Liver (tissue), 9 donors: ENCODE data around the gene SMIM36. TPM values are rescaled to one million over a fixed set of nuclear protein-coding genes. Genes with fewer than 3 reads are reported as not detected.

Source experiments
- DNase-seq: peaks from one replicate; pipeline ENCODE4 v3.0.0-alpha.2; 2017; ENCODE audit warnings: low spot score
- H3K27ac ChIP-seq, 2 donors: one replicate each; pipeline ENCODE4 v1.7.0; 2013; ENCODE audit warnings: inconsistent platforms in 2 of 2, low read length in 2 of 2, control low read depth in 1 of 2, low read depth in 1 of 2, mild to moderate bottlenecking in 1 of 2
- H3K27me3 ChIP-seq, 4 donors: one replicate each; pipeline versions ENCODE4 v1.6.1 to v1.7.0; 2013; ENCODE audit warnings: low read length in 3 of 4, inconsistent platforms in 1 of 4, mild to moderate bottlenecking in 1 of 4, moderate library complexity in 1 of 4; ENCODE audit not compliant: control insufficient read depth in 4 of 4, insufficient read depth in 4 of 4
- H3K36me3 ChIP-seq, 4 donors: one replicate each; pipeline versions ENCODE4 v1.6.1 to v1.7.0; 2013; ENCODE audit warnings: low read length in 3 of 4, mild to moderate bottlenecking in 3 of 4, low read depth in 1 of 4, moderate library complexity in 1 of 4; ENCODE audit not compliant: control insufficient read depth in 4 of 4, insufficient read depth in 3 of 4
- H3K4me1 ChIP-seq, 4 donors: one replicate each; pipeline versions ENCODE4 v1.6.1 to v1.7.0; 2013; ENCODE audit warnings: low read length in 3 of 4, mild to moderate bottlenecking in 3 of 4, moderate library complexity in 1 of 4; ENCODE audit not compliant: control insufficient read depth in 4 of 4, insufficient read depth in 4 of 4
- H3K4me3 ChIP-seq, 3 donors: one replicate each; pipeline versions ENCODE4 v1.6.1 to v1.7.0; 2013; ENCODE audit warnings: low read length in 3 of 3, control low read depth in 1 of 3, low read depth in 1 of 3, mild to moderate bottlenecking in 1 of 3
- H3K9ac ChIP-seq, 2 donors: one replicate each; pipeline ENCODE4 v1.7.0; 2013; ENCODE audit warnings: low read length in 2 of 2, mild to moderate bottlenecking in 2 of 2, moderate library complexity in 2 of 2, control low read depth in 1 of 2, low read depth in 1 of 2
- H3K9me3 ChIP-seq, 4 donors: one replicate each; pipeline versions ENCODE4 v1.6.1 to v1.7.0; 2013; ENCODE audit warnings: low read length in 3 of 4; ENCODE audit not compliant: control insufficient read depth in 4 of 4
- EGR1 ChIP-seq, 2 donors: IDR thresholded peaks; 2 replicates each; pipeline ENCODE4 v1.6.1; 2016 to 2018; ENCODE audit warnings: antibody characterized with exemption in 2 of 2, low read depth in 2 of 2
- FOXA1 ChIP-seq: IDR thresholded peaks from 2 replicates; pipeline ENCODE4 v1.6.1; 2016; ENCODE audit warnings: antibody characterized with exemption
- FOXA2 ChIP-seq: IDR thresholded peaks from 2 replicates; pipeline ENCODE4 v1.6.1; 2016; ENCODE audit warnings: antibody characterized with exemption
- GABPA ChIP-seq, 2 donors: IDR thresholded peaks in 1 of 2; conservative IDR thresholded peaks in 1 of 2; 2 replicates each; pipeline ENCODE4 v1.6.1; 2016; ENCODE audit warnings: antibody characterized with exemption in 2 of 2, mild to moderate bottlenecking in 1 of 2, moderate library complexity in 1 of 2
- HNF4A ChIP-seq, 2 donors: conservative IDR thresholded peaks; 2 replicates each; pipeline ENCODE4 v1.6.1; 2016; ENCODE audit warnings: antibody characterized with exemption in 2 of 2, mild to moderate bottlenecking in 2 of 2
- HNF4G ChIP-seq: IDR thresholded peaks from 2 replicates; pipeline ENCODE4 v1.6.1; 2016; ENCODE audit warnings: antibody characterized with exemption
- JUND ChIP-seq, 2 donors: IDR thresholded peaks; 2 replicates each; pipeline ENCODE4 v1.6.1; 2016; ENCODE audit warnings: antibody characterized with exemption in 2 of 2
- NR2F2 ChIP-seq: IDR thresholded peaks from 2 replicates; pipeline ENCODE4 v1.6.1; 2016; ENCODE audit warnings: antibody characterized with exemption
- RAD21 ChIP-seq, 2 donors: IDR thresholded peaks; 2 replicates each; pipeline ENCODE4 v1.6.1; 2016; ENCODE audit warnings: antibody characterized with exemption in 2 of 2, mild to moderate bottlenecking in 2 of 2
- RXRA ChIP-seq, 2 donors: IDR thresholded peaks; 2 replicates each; pipeline ENCODE4 v1.6.1; 2017 to 2018; ENCODE audit warnings: antibody characterized with exemption in 2 of 2, mild to moderate bottlenecking in 1 of 2
- SP1 ChIP-seq: IDR thresholded peaks from 2 replicates; pipeline ENCODE4 v1.6.1; 2018; ENCODE audit warnings: antibody characterized with exemption, mild to moderate bottlenecking
- TAF1 ChIP-seq: conservative IDR thresholded peaks from 2 replicates; pipeline ENCODE4 v1.6.1; 2016; ENCODE audit warnings: antibody characterized with exemption, mild to moderate bottlenecking
- YY1 ChIP-seq: IDR thresholded peaks from 2 replicates; pipeline ENCODE4 v1.6.1; 2016; ENCODE audit warnings: antibody characterized with exemption, mild to moderate bottlenecking
- WGBS: extraction: QIAGEN DNeasy Blood & Tissue Kit; methylation state at CpG from one replicate; pipeline ENCODE4 v1.1.7; 2013; 5-methylcytosine and 5-hydroxymethylcytosine counted together
- polyA plus RNA-seq, 2 donors: library from polyadenylated mRNA; stranded (reverse) in 1 of 2; unstranded in 1 of 2; fragments of 200-250 nt in 1 of 2; fragments of >200 nt in 1 of 2; fragmentation: Nextera tagmentation in 1 of 2; extraction: Ambion mirVana in 1 of 2; gene quantifications; one replicate each; pipeline versions ENCODE4 v1.2.1 to v1.2.3, GENCODE V29; 2013 to 2015
- total RNA-seq, 2 donors: library from RNA; depleted of rRNA; stranded (reverse); fragments of >200 nt; gene quantifications; one replicate each; pipeline ENCODE4 v1.2.3, GENCODE V29; 2014
- TF ChIP-seq, protein P1 (sequence below): fragments of 150-350 bp; IDR thresholded peaks from 2 replicates; pipeline ENCODE4 v1.5.1; 2017; ENCODE audit warnings: improper control_type of control experiment, low read depth, low read length; ENCODE audit not compliant: missing input control
- TF ChIP-seq, protein P2 (sequence below): IDR thresholded peaks from 2 replicates; pipeline ENCODE4 v1.6.1; 2016; ENCODE audit warnings: antibody characterized with exemption
- TF ChIP-seq, protein P3 (sequence below): IDR thresholded peaks from 2 replicates; pipeline ENCODE4 v1.6.1; 2016; ENCODE audit warnings: antibody characterized with exemption
- TF ChIP-seq, protein P4 (sequence below): IDR thresholded peaks from 2 replicates; pipeline ENCODE4 v1.6.1; 2016; ENCODE audit warnings: antibody characterized with exemption
- TF ChIP-seq, protein P5 (sequence below): IDR thresholded peaks from 2 replicates; pipeline ENCODE4 v1.6.1; 2016; ENCODE audit warnings: antibody characterized with exemption, mild to moderate bottlenecking
- donor health status: healthy.
- donor health status: healthy.
- donor health status: healthy.
- donor health status: healthy.
- donor health status: healthy.

The SMIM36 gene
- total and polyA plus RNA-seq, 4 donors: not detected

DNA sequence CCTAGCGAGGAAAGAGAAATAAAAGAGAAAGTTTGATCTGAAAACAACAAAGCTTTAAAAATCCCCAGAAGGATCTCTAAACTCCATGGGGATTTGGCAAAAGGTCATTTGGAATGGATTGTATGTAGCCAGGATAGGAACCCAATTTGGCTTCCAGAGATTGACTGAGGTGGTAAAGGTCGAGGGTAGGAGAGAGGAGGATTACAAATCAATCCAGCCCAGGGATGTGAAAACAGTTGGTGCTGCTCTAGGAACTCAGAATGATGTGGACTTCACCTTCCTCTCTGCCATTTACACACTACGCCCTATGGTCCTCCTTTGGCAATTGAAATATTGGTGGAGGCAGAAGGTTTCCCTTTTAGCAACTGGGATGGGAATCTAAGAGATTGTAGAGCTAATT is 18.8 kb upstream of the SMIM36 start:
- 47% methylated on average over 3 of the region's 3 CpGs for WGBS
- Histone ChIP-seq H3K27ac (peak overlapping the region; percentile 64 to 74), H3K9ac (no peak overlapping the region), H3K36me3 (no peaks in the 10 kb centered on the region), H3K4me1 (peaks cover 4 to 34% (median 25%) of the 10 kb centered on the region in 4 donors), H3K27me3 (no peaks in the 10 kb centered on the region), H3K9me3 (no peaks in the 10 kb centered on the region), H3K4me3 (peak overlapping the region; percentile 6 to 36 (median 29))
- DNase-seq: no peak
- peak; percentile 22 for TF ChIP-seq FOXA2
- TF ChIP-seq RXRA (IDR thresholded peaks at IDR 0.05): peak; percentile 50 to 77
- TF ChIP-seq, protein P1, sequence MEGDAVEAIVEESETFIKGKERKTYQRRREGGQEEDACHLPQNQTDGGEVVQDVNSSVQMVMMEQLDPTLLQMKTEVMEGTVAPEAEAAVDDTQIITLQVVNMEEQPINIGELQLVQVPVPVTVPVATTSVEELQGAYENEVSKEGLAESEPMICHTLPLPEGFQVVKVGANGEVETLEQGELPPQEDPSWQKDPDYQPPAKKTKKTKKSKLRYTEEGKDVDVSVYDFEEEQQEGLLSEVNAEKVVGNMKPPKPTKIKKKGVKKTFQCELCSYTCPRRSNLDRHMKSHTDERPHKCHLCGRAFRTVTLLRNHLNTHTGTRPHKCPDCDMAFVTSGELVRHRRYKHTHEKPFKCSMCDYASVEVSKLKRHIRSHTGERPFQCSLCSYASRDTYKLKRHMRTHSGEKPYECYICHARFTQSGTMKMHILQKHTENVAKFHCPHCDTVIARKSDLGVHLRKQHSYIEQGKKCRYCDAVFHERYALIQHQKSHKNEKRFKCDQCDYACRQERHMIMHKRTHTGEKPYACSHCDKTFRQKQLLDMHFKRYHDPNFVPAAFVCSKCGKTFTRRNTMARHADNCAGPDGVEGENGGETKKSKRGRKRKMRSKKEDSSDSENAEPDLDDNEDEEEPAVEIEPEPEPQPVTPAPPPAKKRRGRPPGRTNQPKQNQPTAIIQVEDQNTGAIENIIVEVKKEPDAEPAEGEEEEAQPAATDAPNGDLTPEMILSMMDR: no peak
- no peak for TF ChIP-seq GABPA (IDR thresholded peaks at IDR 0.05 in 1 of 2, conservative IDR thresholded peaks at IDR 0.05 in 1 of 2)
- TF ChIP-seq, protein P2, sequence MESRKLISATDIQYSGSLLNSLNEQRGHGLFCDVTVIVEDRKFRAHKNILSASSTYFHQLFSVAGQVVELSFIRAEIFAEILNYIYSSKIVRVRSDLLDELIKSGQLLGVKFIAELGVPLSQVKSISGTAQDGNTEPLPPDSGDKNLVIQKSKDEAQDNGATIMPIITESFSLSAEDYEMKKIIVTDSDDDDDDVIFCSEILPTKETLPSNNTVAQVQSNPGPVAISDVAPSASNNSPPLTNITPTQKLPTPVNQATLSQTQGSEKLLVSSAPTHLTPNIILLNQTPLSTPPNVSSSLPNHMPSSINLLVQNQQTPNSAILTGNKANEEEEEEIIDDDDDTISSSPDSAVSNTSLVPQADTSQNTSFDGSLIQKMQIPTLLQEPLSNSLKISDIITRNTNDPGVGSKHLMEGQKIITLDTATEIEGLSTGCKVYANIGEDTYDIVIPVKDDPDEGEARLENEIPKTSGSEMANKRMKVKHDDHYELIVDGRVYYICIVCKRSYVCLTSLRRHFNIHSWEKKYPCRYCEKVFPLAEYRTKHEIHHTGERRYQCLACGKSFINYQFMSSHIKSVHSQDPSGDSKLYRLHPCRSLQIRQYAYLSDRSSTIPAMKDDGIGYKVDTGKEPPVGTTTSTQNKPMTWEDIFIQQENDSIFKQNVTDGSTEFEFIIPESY: peak; percentile 42
- peak; percentile 45 for TF ChIP-seq YY1
- peak; percentile 42 for TF ChIP-seq SP1
- no peak for TF ChIP-seq FOXA1
- TF ChIP-seq HNF4A (conservative IDR thresholded peaks at IDR 0.05): peak; percentile 62 to 67
- TF ChIP-seq HNF4G: no peak
- TF ChIP-seq TAF1: no peak
- TF ChIP-seq JUND (IDR thresholded peaks at IDR 0.05): peak in 1 of 2 donors; percentile 17
- TF ChIP-seq, protein P3, sequence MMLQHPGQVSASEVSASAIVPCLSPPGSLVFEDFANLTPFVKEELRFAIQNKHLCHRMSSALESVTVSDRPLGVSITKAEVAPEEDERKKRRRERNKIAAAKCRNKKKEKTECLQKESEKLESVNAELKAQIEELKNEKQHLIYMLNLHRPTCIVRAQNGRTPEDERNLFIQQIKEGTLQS: no peak
- TF ChIP-seq EGR1 (IDR thresholded peaks at IDR 0.05; ENCODE audit: low read depth in 2 of 2): no peak
- TF ChIP-seq NR2F2: no peak
- TF ChIP-seq, protein P4, sequence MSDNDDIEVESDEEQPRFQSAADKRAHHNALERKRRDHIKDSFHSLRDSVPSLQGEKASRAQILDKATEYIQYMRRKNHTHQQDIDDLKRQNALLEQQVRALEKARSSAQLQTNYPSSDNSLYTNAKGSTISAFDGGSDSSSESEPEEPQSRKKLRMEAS: peak; percentile 48
- peak; percentile 23 to 27 for TF ChIP-seq RAD21 (IDR thresholded peaks at IDR 0.05)
- TF ChIP-seq, protein P5, sequence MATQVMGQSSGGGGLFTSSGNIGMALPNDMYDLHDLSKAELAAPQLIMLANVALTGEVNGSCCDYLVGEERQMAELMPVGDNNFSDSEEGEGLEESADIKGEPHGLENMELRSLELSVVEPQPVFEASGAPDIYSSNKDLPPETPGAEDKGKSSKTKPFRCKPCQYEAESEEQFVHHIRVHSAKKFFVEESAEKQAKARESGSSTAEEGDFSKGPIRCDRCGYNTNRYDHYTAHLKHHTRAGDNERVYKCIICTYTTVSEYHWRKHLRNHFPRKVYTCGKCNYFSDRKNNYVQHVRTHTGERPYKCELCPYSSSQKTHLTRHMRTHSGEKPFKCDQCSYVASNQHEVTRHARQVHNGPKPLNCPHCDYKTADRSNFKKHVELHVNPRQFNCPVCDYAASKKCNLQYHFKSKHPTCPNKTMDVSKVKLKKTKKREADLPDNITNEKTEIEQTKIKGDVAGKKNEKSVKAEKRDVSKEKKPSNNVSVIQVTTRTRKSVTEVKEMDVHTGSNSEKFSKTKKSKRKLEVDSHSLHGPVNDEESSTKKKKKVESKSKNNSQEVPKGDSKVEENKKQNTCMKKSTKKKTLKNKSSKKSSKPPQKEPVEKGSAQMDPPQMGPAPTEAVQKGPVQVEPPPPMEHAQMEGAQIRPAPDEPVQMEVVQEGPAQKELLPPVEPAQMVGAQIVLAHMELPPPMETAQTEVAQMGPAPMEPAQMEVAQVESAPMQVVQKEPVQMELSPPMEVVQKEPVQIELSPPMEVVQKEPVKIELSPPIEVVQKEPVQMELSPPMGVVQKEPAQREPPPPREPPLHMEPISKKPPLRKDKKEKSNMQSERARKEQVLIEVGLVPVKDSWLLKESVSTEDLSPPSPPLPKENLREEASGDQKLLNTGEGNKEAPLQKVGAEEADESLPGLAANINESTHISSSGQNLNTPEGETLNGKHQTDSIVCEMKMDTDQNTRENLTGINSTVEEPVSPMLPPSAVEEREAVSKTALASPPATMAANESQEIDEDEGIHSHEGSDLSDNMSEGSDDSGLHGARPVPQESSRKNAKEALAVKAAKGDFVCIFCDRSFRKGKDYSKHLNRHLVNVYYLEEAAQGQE: peak; percentile 61
